ENCODE measurements around the gene AANAT. TPM values are rescaled to one million over a fixed set of nuclear protein-coding genes. Genes with fewer than 3 reads are reported as not detected.
A peak's percentile ranks its signal among the peaks of the same experiment; 100 is the strongest.

AANAT gene
- total RNA-seq, 1 donor from 2014 or later = not detected

DNA sequence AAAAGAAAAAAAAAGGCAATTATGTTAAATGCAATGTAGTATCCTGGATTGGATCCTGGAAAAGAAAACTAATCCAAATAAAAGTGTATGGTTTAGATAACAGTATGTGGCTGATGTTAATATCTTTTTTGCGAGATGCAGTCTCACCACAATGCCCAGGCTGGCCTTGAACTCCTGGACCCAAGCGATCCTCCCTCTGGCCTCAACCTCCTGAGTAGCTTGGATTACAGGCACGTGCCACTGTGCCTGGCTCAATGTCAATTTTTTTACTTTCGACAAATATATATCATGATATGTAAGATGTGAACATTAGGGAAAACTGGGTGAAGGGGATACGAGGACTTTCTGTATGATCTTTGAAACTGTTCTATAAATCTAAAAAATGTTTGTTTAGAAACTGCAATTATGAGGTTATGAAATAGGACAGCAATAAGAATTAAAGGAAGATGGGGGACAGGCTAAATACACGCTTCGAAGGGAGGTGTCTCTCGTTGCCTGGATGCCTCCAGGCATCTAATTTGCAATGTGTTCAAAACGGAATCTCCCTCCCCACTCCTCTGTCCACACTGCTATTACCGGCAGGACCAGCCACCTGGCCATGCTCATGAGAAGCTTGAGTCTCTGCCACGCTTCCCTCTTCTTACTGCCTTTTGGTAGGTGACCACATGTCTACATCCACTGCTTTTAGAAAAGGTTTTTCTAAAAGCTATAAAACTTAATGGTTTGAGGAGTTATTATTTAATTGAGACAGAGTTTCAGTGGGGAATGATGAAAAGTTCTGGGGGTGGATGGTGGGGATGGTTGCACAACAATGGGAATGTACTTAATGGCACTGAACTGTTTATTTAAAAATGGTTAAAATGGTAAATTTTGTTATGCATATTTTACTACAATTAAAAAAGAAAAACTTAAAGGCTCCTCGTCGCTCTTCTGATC, 29.7 kb upstream of the AANAT start:
- Mint-ChIP-seq H3K27ac (ENCODE audit: unreplicated experiment) (no peak overlapping the region), H3K9me3 (ENCODE audit: unreplicated experiment) (no peaks in the 10 kb centered on the region), H3K4me1 (ENCODE audit: unreplicated experiment) (peaks cover 38% of the 10 kb centered on the region), H3K36me3 (ENCODE audit: low read depth, unreplicated experiment) (peaks cover 13% of the 10 kb centered on the region), H3K27me3 (ENCODE audit: unreplicated experiment) (no peaks in the 10 kb centered on the region), H3K4me3 (ENCODE audit: unreplicated experiment) (no peak overlapping the region)
- no peak for DNase-seq (ENCODE audit: low spot score)
- TF ChIP-seq, protein P1, sequence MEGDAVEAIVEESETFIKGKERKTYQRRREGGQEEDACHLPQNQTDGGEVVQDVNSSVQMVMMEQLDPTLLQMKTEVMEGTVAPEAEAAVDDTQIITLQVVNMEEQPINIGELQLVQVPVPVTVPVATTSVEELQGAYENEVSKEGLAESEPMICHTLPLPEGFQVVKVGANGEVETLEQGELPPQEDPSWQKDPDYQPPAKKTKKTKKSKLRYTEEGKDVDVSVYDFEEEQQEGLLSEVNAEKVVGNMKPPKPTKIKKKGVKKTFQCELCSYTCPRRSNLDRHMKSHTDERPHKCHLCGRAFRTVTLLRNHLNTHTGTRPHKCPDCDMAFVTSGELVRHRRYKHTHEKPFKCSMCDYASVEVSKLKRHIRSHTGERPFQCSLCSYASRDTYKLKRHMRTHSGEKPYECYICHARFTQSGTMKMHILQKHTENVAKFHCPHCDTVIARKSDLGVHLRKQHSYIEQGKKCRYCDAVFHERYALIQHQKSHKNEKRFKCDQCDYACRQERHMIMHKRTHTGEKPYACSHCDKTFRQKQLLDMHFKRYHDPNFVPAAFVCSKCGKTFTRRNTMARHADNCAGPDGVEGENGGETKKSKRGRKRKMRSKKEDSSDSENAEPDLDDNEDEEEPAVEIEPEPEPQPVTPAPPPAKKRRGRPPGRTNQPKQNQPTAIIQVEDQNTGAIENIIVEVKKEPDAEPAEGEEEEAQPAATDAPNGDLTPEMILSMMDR (IDR thresholded peaks at IDR 0.05; ENCODE audit: unreplicated experiment) = no peak

GRCh38 chr17:76438906-76439305, 28.5 kb upstream of the AANAT start:
- DNase-seq (ENCODE audit: low spot score) = no peak
- Mint-ChIP-seq H3K27ac (ENCODE audit: unreplicated experiment) (no peak overlapping the region), H3K36me3 (ENCODE audit: low read depth, unreplicated experiment) (peaks cover 10% of the 10 kb centered on the region), H3K4me3 (ENCODE audit: unreplicated experiment) (no peak overlapping the region), H3K9me3 (ENCODE audit: unreplicated experiment) (no peaks in the 10 kb centered on the region), H3K4me1 (ENCODE audit: unreplicated experiment) (peaks cover 37% of the 10 kb centered on the region), H3K27me3 (ENCODE audit: unreplicated experiment) (no peaks in the 10 kb centered on the region)
- TF ChIP-seq, protein P1 (IDR thresholded peaks at IDR 0.05; ENCODE audit: unreplicated experiment) = no peak

- Mint-ChIP-seq H3K4me3 (ENCODE audit: unreplicated experiment) (no peak overlapping the region), H3K27me3 (ENCODE audit: unreplicated experiment) (no peaks in the 10 kb centered on the region), H3K27ac (ENCODE audit: unreplicated experiment) (no peak overlapping the region), H3K4me1 (ENCODE audit: unreplicated experiment) (peaks cover 33% of the 10 kb centered on the region), H3K9me3 (ENCODE audit: unreplicated experiment) (no peaks in the 10 kb centered on the region), H3K36me3 (ENCODE audit: low read depth, unreplicated experiment) (peaks cover 10% of the 10 kb centered on the region)
- DNase-seq (ENCODE audit: low spot score) = no peak
- TF ChIP-seq, protein P1 (IDR thresholded peaks at IDR 0.05; ENCODE audit: unreplicated experiment) = no peak
Measured at GRCh38 chr17:76439314-76439928, 28.0 kb upstream of the AANAT start.

GRCh38 chr17:76440751-76441362, 26.5 kb upstream of the AANAT start:
- peaks cover 10% of the 10 kb centered on the region for H3K36me3 Mint-ChIP-seq (ENCODE audit: low read depth, unreplicated experiment)
- no peaks in the 10 kb centered on the region for H3K27me3 Mint-ChIP-seq (ENCODE audit: unreplicated experiment)
- TF ChIP-seq, protein P1 (IDR thresholded peaks at IDR 0.05; ENCODE audit: unreplicated experiment) = no peak
- H3K9me3 Mint-ChIP-seq (ENCODE audit: unreplicated experiment) = no peaks in the 10 kb centered on the region
- no peak for DNase-seq (ENCODE audit: low spot score)
- H3K4me1 Mint-ChIP-seq (ENCODE audit: unreplicated experiment) = peaks cover 35% of the 10 kb centered on the region
- peak overlapping the region; percentile 31 for H3K27ac Mint-ChIP-seq (ENCODE audit: unreplicated experiment)
- H3K4me3 Mint-ChIP-seq (ENCODE audit: unreplicated experiment) = no peak overlapping the region

Measured in endothelial cell (in vitro differentiated cells).